H1 (cell line): ENCODE results near the gene LCN6. TPM values are rescaled to one million over a fixed set of nuclear protein-coding genes. Genes with fewer than 3 reads are reported as not detected.

Source experiments
- CTCF ChIA-PET: fragments of 300-600 bp; sonication (Branson Sonifier 250); formaldehyde crosslinking; loops from one replicate; lab custom pipeline; 2021; ENCODE audit not compliant: partially characterized antibody; lab: Charles Lee
- POLR2A ChIA-PET: fragments of 300-600 bp; sonication (Branson Sonifier 250); formaldehyde crosslinking; loops from one replicate; lab custom pipeline; 2021; ENCODE audit warnings: inconsistent platforms; ENCODE audit not compliant: partially characterized antibody; lab: Charles Lee
- DNase-seq, 2 experiments: peaks; one replicate each; pipeline versions ENCODE4 v3.0.0 to v3.0.0-alpha.2; 2010 to 2022; ENCODE audit warnings: low spot score in 2 of 2, low read depth in 1 of 2, mixed read lengths in 1 of 2
- FAIRE-seq: peaks from 2 replicates; lab custom pipeline; 2011; peaks lifted over from hg19 to GRCh38; lab: Jason Lieb, UNC
- H2AFZ ChIP-seq: 2 replicates; pipeline ENCODE4 v1.8.1; 2012; ENCODE audit warnings: low read length, inconsistent platforms
- H2AK5ac ChIP-seq: 2 replicates; pipeline ENCODE4 v1.6.1; 2013; ENCODE audit warnings: low read depth, low read length
- H2BK120ac ChIP-seq: replicated peaks from 2 replicates; pipeline ENCODE3; 2013; ENCODE audit warnings: low read depth, low read length, inconsistent platforms
- H2BK12ac ChIP-seq: 2 replicates; pipeline ENCODE4 v1.6.1; 2013; ENCODE audit warnings: low read depth, low read length
- H2BK15ac ChIP-seq: 2 replicates; pipeline ENCODE4 v1.6.1; 2013; ENCODE audit warnings: low read length
- H2BK20ac ChIP-seq: 2 replicates; pipeline ENCODE4 v1.6.1; 2013; ENCODE audit warnings: low read length
- H2BK5ac ChIP-seq: 2 replicates; pipeline ENCODE4 v1.6.1; 2013; ENCODE audit warnings: low read depth, low read length
- H3K14ac ChIP-seq: 2 replicates; pipeline ENCODE4 v1.6.1; 2013; ENCODE audit warnings: inconsistent platforms; ENCODE audit not compliant: insufficient read length
- H3K18ac ChIP-seq: 2 replicates; pipeline ENCODE4 v1.6.1; 2013; ENCODE audit warnings: low read length; ENCODE audit errors: extremely low read depth
- H3K23ac ChIP-seq: 2 replicates; pipeline ENCODE4 v1.6.1; 2013; ENCODE audit warnings: inconsistent platforms; ENCODE audit not compliant: insufficient read length
- H3K23me2 ChIP-seq: 2 replicates; pipeline ENCODE4 v1.6.1; 2013; ENCODE audit warnings: low read depth, low read length
- H3K27ac ChIP-seq: 2 replicates; pipeline ENCODE4 v1.6.1; 2011; ENCODE audit warnings: low read depth, low read length, inconsistent platforms
- H3K27me3 ChIP-seq, 4 experiments: replicated peaks in 1 of 4; 1 replicate in 1 of 4; 2 replicates in 3 of 4; pipeline versions ENCODE4 v1.6.1 to v1.8.1; 2011 to 2013; ENCODE audit warnings: low read length in 3 of 4, mild to moderate bottlenecking in 3 of 4, inconsistent platforms in 2 of 4, mixed read lengths in 2 of 4, moderate library complexity in 1 of 4; ENCODE audit not compliant: control insufficient read depth in 3 of 4, insufficient read depth in 3 of 4; ENCODE audit errors: extremely low read depth in 1 of 4
- H3K36me3 ChIP-seq, 4 experiments: 2 replicates each; pipeline versions ENCODE4 v1.6.1 to v1.8.1; 2011 to 2013; ENCODE audit warnings: mild to moderate bottlenecking in 4 of 4, low read length in 3 of 4, moderate library complexity in 2 of 4, control low read depth in 1 of 4, inconsistent platforms in 1 of 4; ENCODE audit not compliant: insufficient read depth in 4 of 4, control insufficient read depth in 2 of 4
- H3K4ac ChIP-seq: replicated peaks from 2 replicates; pipeline ENCODE3; 2013; ENCODE audit warnings: low read length, low read depth, mixed read lengths, inconsistent platforms; ENCODE audit not compliant: insufficient read length
- H3K4me1 ChIP-seq, 4 experiments: replicated peaks in 1 of 4; 1 replicate in 1 of 4; 2 replicates in 3 of 4; pipeline versions ENCODE4 v1.6.1 to v1.8.1; 2011 to 2013; ENCODE audit warnings: low read length in 3 of 4, inconsistent platforms in 2 of 4, mixed read lengths in 1 of 4; ENCODE audit not compliant: insufficient read depth in 4 of 4, control insufficient read depth in 3 of 4
- H3K4me2 ChIP-seq, 2 experiments: 2 replicates each; pipeline versions ENCODE4 v1.6.1 to v1.8.1; 2011 to 2013; ENCODE audit warnings: low read depth in 2 of 2, low read length in 2 of 2, control low read depth in 1 of 2, inconsistent platforms in 1 of 2, mild to moderate bottlenecking in 1 of 2; ENCODE audit not compliant: insufficient read depth in 1 of 2
- H3K4me3 ChIP-seq, 4 experiments: fragments of 200-600, 300-600 bp in 1 of 4; sonication (generic), shearing (Covaris generic), sonication (Bioruptor Twin) in 1 of 4; 2 replicates each; pipeline versions ENCODE4 v1.5.1 to v1.8.1; 2011 to 2016; ENCODE audit warnings: low read length in 4 of 4, low read depth in 3 of 4, control low read depth in 2 of 4, inconsistent platforms in 2 of 4, mild to moderate bottlenecking in 2 of 4, mixed read lengths in 1 of 4, moderate library complexity in 1 of 4; ENCODE audit not compliant: insufficient read depth in 2 of 4; ENCODE audit errors: extremely low read depth in 1 of 4
- H3K56ac ChIP-seq: replicated peaks from 2 replicates; pipeline ENCODE3; 2013; ENCODE audit warnings: low read depth, mild to moderate bottlenecking, mixed read lengths, low read length, inconsistent platforms; ENCODE audit not compliant: insufficient read length
- H3K79me1 ChIP-seq: 2 replicates; pipeline ENCODE4 v1.6.1; 2013; ENCODE audit warnings: low read depth, low read length, control low read depth
- H3K79me2 ChIP-seq, 2 experiments: 2 replicates each; pipeline versions ENCODE4 v1.6.1 to v1.8.1; 2012 to 2013; ENCODE audit warnings: low read length in 2 of 2, mild to moderate bottlenecking in 2 of 2, inconsistent platforms in 1 of 2; ENCODE audit not compliant: insufficient read depth in 2 of 2, control insufficient read depth in 1 of 2
- H3K9ac ChIP-seq, 4 experiments: replicated peaks in 1 of 4; 1 replicate in 1 of 4; 2 replicates in 3 of 4; pipeline versions ENCODE4 v1.6.1 to v1.8.1; 2011 to 2013; ENCODE audit warnings: low read depth in 3 of 4, low read length in 3 of 4, control low read depth in 2 of 4, mild to moderate bottlenecking in 2 of 4, moderate library complexity in 2 of 4, inconsistent platforms in 1 of 4; ENCODE audit errors: extremely low read depth in 1 of 4
- H3K9me3 ChIP-seq, 2 experiments: 2 replicates each; pipeline versions ENCODE4 v1.6.1 to v1.8.1; 2012 to 2013; ENCODE audit warnings: mild to moderate bottlenecking in 2 of 2, moderate library complexity in 2 of 2, control low read depth in 1 of 2, inconsistent platforms in 1 of 2, low read depth in 1 of 2, low read length in 1 of 2, mixed read lengths in 1 of 2; ENCODE audit not compliant: insufficient read depth in 2 of 2
- H4K20me1 ChIP-seq, 2 experiments: replicated peaks in 1 of 2; 2 replicates each; pipeline versions ENCODE3 to v1.8.1; 2011 to 2013; ENCODE audit warnings: inconsistent platforms in 2 of 2, low read length in 2 of 2, mild to moderate bottlenecking in 1 of 2; ENCODE audit not compliant: insufficient read depth in 2 of 2, control insufficient read depth in 1 of 2
- H4K5ac ChIP-seq: 2 replicates; pipeline ENCODE4 v1.6.1; 2013; ENCODE audit warnings: low read length, low read depth, mixed read lengths, inconsistent platforms; ENCODE audit not compliant: insufficient read length
- H4K8ac ChIP-seq: 2 replicates; pipeline ENCODE4 v1.8.0; 2013; ENCODE audit warnings: mild to moderate bottlenecking, moderate library complexity, low read length, inconsistent platforms; ENCODE audit not compliant: insufficient read depth; ENCODE audit errors: extremely low read depth
- H4K91ac ChIP-seq: replicated peaks from 2 replicates; pipeline ENCODE3; 2013; ENCODE audit warnings: low read length, mixed read lengths, inconsistent platforms; ENCODE audit not compliant: insufficient read length
- BACH1 ChIP-seq: IDR thresholded peaks from 2 replicates; pipeline ENCODE4 v1.6.1; 2012; ENCODE audit warnings: low read length, improper control_type of control experiment
- CHD2 ChIP-seq: IDR thresholded peaks from 2 replicates; pipeline ENCODE4 v1.6.1; 2012; ENCODE audit warnings: low read length, improper control_type of control experiment
- CTCF ChIP-seq, 3 experiments: IDR thresholded peaks; 1 replicate in 2 of 3; 2 replicates in 1 of 3; pipeline versions ENCODE4 v1.5.1 to v1.6.1; 2011; ENCODE audit warnings: low read length in 3 of 3, mild to moderate bottlenecking in 3 of 3, inconsistent platforms in 2 of 3, low read depth in 1 of 3, moderate library complexity in 1 of 3; ENCODE audit not compliant: insufficient read depth in 1 of 3; ENCODE audit errors: control extremely low read depth in 1 of 3
- GTF2F1 ChIP-seq: IDR thresholded peaks from 2 replicates; pipeline ENCODE4 v1.6.1; 2012; ENCODE audit warnings: low read depth, low read length, improper control_type of control experiment, borderline replicate concordance
- POLR2A ChIP-seq, 2 experiments: IDR thresholded peaks; 1 replicate in 1 of 2; 2 replicates in 1 of 2; pipeline ENCODE4 v1.6.1; 2011; ENCODE audit warnings: low read depth in 2 of 2, low read length in 2 of 2, mild to moderate bottlenecking in 2 of 2; ENCODE audit errors: control extremely low read depth in 1 of 2
- WGBS, 2 experiments: shearing (Covaris generic) in 1 of 2; methylation state at CpG; one replicate each; pipeline versions ENCODE4 v1.1.6 to v1.1.7; 2013 to 2015; ENCODE audit warnings: low lambda C conversion rate in 2 of 2, mixed read lengths in 2 of 2, inconsistent platforms in 1 of 2, low coverage in 1 of 2, missing lambda C conversion rate in 1 of 2; ENCODE audit not compliant: insufficient replicate concordance in 2 of 2, insufficient coverage in 1 of 2, insufficient read length in 1 of 2; ENCODE audit errors: extremely low coverage in 1 of 2, missing lambda C conversion rate in 1 of 2; 5-methylcytosine and 5-hydroxymethylcytosine counted together
- polyA plus RNA-seq, 7 experiments: library from polyadenylated mRNA; depleted of rRNA in 3 of 7; stranded (reverse) in 5 of 7; unstranded in 2 of 7; fragments of >200 nt in 5 of 7; fragments of 200-250 nt in 2 of 7; gene quantifications; 1 replicate in 5 of 7; 2 replicates in 1 of 7; 4 replicates in 1 of 7; pipeline versions ENCODE4 v1.2.1 to v1.2.3, GENCODE V29; 2011 to 2013; ENCODE audit warnings: missing spikeins in 2 of 7, mixed read lengths in 2 of 7
- total RNA-seq: library from RNA; stranded (reverse); fragmentation: NEBNext Ultra II Directional; extraction: Animal tissue kit (Norgen Biotek cat#: 25700); gene quantifications from 2 replicates; pipeline ENCODE4 v1.2.1, GENCODE V29; 2021

LCN6 gene
- total and polyA plus RNA-seq, 2 of the 8 experiments (the other 6 are each of a cell fraction or from before 2014, with no cell fraction given), result not detected

GRCh38 chr9:136694872-136695247, 53.5 kb downstream of the LCN6 start:
- H2BK5ac ChIP-seq, result no peak overlapping the region
- DNase-seq (no peak), FAIRE-seq (no peak)
- no peak overlapping the region for H2BK120ac ChIP-seq
- no peaks in the 10 kb centered on the region for H3K79me2 ChIP-seq
- H3K27ac ChIP-seq, result no peak overlapping the region
- H3K4me3 ChIP-seq, result no peak overlapping the region
- H3K23me2 ChIP-seq, result no peaks in the 10 kb centered on the region
- no peaks in the 10 kb centered on the region for H3K36me3 ChIP-seq
- no peak overlapping the region for H4K5ac ChIP-seq
- no peak for TF ChIP-seq GTF2F1
- TF ChIP-seq POLR2A (IDR thresholded peaks at IDR 0.05; ENCODE audit: control extremely low read depth in 1 of 2, low read depth in 2 of 2, low read length in 2 of 2), result no peak
- TF ChIP-seq CHD2, result no peak
- no peak for TF ChIP-seq BACH1
- TF ChIP-seq CTCF (IDR thresholded peaks at IDR 0.05; ENCODE audit: control extremely low read depth in 1 of 3, insufficient read depth in 1 of 3, low read depth in 1 of 3, low read length in 3 of 3), result no peak
- no peak overlapping the region for H3K9ac ChIP-seq
- H4K8ac ChIP-seq, result no peak overlapping the region; the same call in 1 of the 2 replicates
- 98% methylated on average over 11 of the region's 11 CpGs; no CpG with 5 or more reads in 1 of the 2 experiments for WGBS, 2 experiments
- no peak overlapping the region for H2BK15ac ChIP-seq
- ChIA-PET CTCF (interaction anchor here (0.5 to 3.6 kb wide), 10 partner anchors 8 to 207 kb away, joined by 3 to 21 read pairs (median 6); partner anchors contain the start of gene DIPK1B), POLR2A (no interaction called here)
- no peak overlapping the region for H2AK5ac ChIP-seq
- H4K20me1 ChIP-seq, result no peaks in the 10 kb centered on the region
- H2AFZ ChIP-seq, result no peak overlapping the region
- H3K79me1 ChIP-seq, result no peaks in the 10 kb centered on the region
- no peak overlapping the region for H3K23ac ChIP-seq
- no peaks in the 10 kb centered on the region for H3K27me3 ChIP-seq
- H3K4ac ChIP-seq, result no peak overlapping the region
- no peak overlapping the region; a peak in 1 of 4 replicates for H3K4me2 ChIP-seq
- H2BK20ac ChIP-seq, result no peak overlapping the region
- no peak overlapping the region for H3K14ac ChIP-seq
- peaks cover 0 to 16% (median 12%) of the 10 kb centered on the region in 4 experiments; a peak in 4 of 7 replicates for H3K4me1 ChIP-seq
- no peak overlapping the region for H2BK12ac ChIP-seq
- H3K18ac ChIP-seq, result no peak overlapping the region
- no peaks in the 10 kb centered on the region for H3K9me3 ChIP-seq
- no peak overlapping the region for H4K91ac ChIP-seq
- H3K56ac ChIP-seq, result no peak overlapping the region
